Suprapubic skin (tissue), 4 donors: ENCODE measurements around the gene LMNTD2.

Source experiments
- EP300 ChIP-seq: sonication (generic); formaldehyde crosslinking; IDR thresholded peaks from one replicate; pipeline ENCODE4 v1.6.1; 2017; ENCODE audit warnings: antibody characterized with exemption
- POLR2A ChIP-seq, 2 donors: fragments of 450-650 bp; IDR thresholded peaks; one replicate each; pipeline ENCODE4 v1.6.1; 2017; ENCODE audit warnings: antibody characterized with exemption in 2 of 2, mild to moderate bottlenecking in 2 of 2, moderate library complexity in 2 of 2
- POLR2AphosphoS5 ChIP-seq, 3 donors: sonication (generic); formaldehyde crosslinking; IDR thresholded peaks; one replicate each; pipeline ENCODE4 v1.6.1; 2017; ENCODE audit warnings: antibody characterized with exemption in 3 of 3
- TF ChIP-seq, protein P1 (sequence below), 2 donors: fragments of 200-600 bp in 1 of 2; fragments of 450-650 bp in 1 of 2; sonication (generic) in 1 of 2; IDR thresholded peaks; one replicate each; pipeline ENCODE4 v1.5.1; 2016 to 2019; ENCODE audit warnings: antibody characterized with exemption in 2 of 2, mild to moderate bottlenecking in 1 of 2, moderate library complexity in 1 of 2

DNA sequence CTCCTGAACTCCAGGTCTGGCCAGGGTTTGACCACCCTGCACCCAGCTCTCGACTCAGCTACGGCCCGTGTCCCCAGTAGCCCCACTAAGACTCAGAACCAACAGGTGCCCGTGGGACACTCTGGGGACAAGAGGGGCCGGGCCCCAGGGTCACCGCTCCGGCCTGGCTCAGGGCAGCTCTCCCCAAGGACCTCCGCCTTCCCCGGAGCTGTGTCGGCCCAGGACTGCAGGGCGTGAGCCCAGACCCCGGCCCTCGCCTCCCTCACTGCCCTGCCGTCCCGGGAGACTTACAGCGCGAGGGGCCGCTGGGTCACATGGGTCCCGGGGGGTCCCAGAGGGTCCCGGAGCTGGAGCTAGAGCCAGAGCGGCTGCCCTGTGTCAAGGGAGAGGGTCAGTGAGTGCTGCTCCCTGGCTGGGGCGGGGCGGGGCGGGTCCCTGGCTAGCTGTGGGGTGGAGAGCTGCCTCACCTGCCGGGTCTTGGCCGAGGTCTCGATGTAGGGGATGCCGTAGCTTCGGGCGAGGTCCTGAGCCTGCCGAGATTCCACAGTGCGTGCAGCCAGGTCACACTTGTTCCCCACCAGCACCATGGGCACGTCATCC, 27.5 kb downstream of the LMNTD2 start:
- no peak for TF ChIP-seq EP300
- TF ChIP-seq, protein P1, sequence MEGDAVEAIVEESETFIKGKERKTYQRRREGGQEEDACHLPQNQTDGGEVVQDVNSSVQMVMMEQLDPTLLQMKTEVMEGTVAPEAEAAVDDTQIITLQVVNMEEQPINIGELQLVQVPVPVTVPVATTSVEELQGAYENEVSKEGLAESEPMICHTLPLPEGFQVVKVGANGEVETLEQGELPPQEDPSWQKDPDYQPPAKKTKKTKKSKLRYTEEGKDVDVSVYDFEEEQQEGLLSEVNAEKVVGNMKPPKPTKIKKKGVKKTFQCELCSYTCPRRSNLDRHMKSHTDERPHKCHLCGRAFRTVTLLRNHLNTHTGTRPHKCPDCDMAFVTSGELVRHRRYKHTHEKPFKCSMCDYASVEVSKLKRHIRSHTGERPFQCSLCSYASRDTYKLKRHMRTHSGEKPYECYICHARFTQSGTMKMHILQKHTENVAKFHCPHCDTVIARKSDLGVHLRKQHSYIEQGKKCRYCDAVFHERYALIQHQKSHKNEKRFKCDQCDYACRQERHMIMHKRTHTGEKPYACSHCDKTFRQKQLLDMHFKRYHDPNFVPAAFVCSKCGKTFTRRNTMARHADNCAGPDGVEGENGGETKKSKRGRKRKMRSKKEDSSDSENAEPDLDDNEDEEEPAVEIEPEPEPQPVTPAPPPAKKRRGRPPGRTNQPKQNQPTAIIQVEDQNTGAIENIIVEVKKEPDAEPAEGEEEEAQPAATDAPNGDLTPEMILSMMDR (IDR thresholded peaks at IDR 0.05): no peak
- no peak for TF ChIP-seq POLR2A (IDR thresholded peaks at IDR 0.05)
- no peak for TF ChIP-seq POLR2AphosphoS5 (IDR thresholded peaks at IDR 0.05)
